SIG-M5 treated with dmso at 0.1 percent for 504 hours (cell line): ENCODE measurements around the gene GPBAR1.

Experiments used
- DNase-seq: peaks from one replicate; lab custom pipeline; 2025; ENCODE audit not compliant: unreplicated experiment; lab: John Stamatoyannopoulos, UW

The GPBAR1 gene

GRCh38 chr2:218238887-218239286 lies 21.9 kb upstream of the GPBAR1 start:
- DNase-seq: no peak

- no peak for DNase-seq
Observed at GRCh38 chr2:218244204-218244603, 16.6 kb upstream of the GPBAR1 start.

- DNase-seq: no peak
Observed at GRCh38 chr2:218244665-218245064, 16.1 kb upstream of the GPBAR1 start.

- DNase-seq: no peak
Observed at GRCh38 chr2:218245214-218245613, 15.6 kb upstream of the GPBAR1 start.

GRCh38 chr2:218249691-218250090 lies 11.1 kb upstream of the GPBAR1 start:
- no peak for DNase-seq

- peak; percentile 48 for DNase-seq
Observed at GRCh38 chr2:218252509-218253231, 8.1 kb upstream of the GPBAR1 start.

- DNase-seq: no peak
Observed at GRCh38 chr2:218253232-218253625, 7.6 kb upstream of the GPBAR1 start.

- no peak for DNase-seq
Observed at GRCh38 chr2:218255446-218255845, 5.4 kb upstream of the GPBAR1 start.

GRCh38 chr2:218256612-218257350 lies 4.0 kb upstream of the GPBAR1 start:
- no peak for DNase-seq

- DNase-seq: peak; percentile 98
Observed at GRCh38 chr2:218257390-218257981, 3.3 kb upstream of the GPBAR1 start.

- DNase-seq: peak; percentile 69
Observed at GRCh38 chr2:218259099-218259961, 1.5 kb upstream of the GPBAR1 start.

- DNase-seq: no peak
Observed at GRCh38 chr2:218260166-218260565, 649 bp upstream of the GPBAR1 start.

- DNase-seq: peak; percentile 90
Observed at GRCh38 chr2:218261423-218262236, 815 bp downstream of the GPBAR1 start.

- DNase-seq: no peak
Observed at GRCh38 chr2:218262237-218262600, 1.4 kb downstream of the GPBAR1 start.

- DNase-seq: no peak
Observed at GRCh38 chr2:218262631-218263586, 2.1 kb downstream of the GPBAR1 start.

- DNase-seq: no peak
Observed at GRCh38 chr2:218263817-218264641, 3.2 kb downstream of the GPBAR1 start.

GRCh38 chr2:218264773-218265561 lies 4.2 kb downstream of the GPBAR1 start:
- DNase-seq: no peak

- no peak for DNase-seq
Observed at GRCh38 chr2:218265626-218266025, 4.8 kb downstream of the GPBAR1 start.
